Kasumi-1 (cell line): ENCODE measurements around the gene ITPR1.

Experiments used
- DNase-seq, 2 experiments: peaks; one replicate each; lab custom pipeline; 2025; lab: John Stamatoyannopoulos, UW

Gene ITPR1

GRCh38 chr3:4720316-4721075, 227.3 kb downstream of the ITPR1 start:
- peak in 1 of 2 experiments; percentile 13 for DNase-seq

- no peak for DNase-seq
These were observed 228.4 kb downstream of the ITPR1 start for GRCh38 chr3:4721511-4721911.

GRCh38 chr3:4722103-4722502, 229.0 kb downstream of the ITPR1 start:
- DNase-seq, result peak; percentile 74 to 84

GRCh38 chr3:4724051-4724629, 231.0 kb downstream of the ITPR1 start:
- no peak for DNase-seq

- DNase-seq, result no peak
These were observed 233.4 kb downstream of the ITPR1 start for GRCh38 chr3:4726549-4726948.

- DNase-seq, result no peak
These were observed 236.2 kb downstream of the ITPR1 start for GRCh38 chr3:4729061-4729973.

- DNase-seq, result no peak
These were observed 237.6 kb downstream of the ITPR1 start for GRCh38 chr3:4730719-4731118.

- no peak for DNase-seq
These were observed 238.5 kb downstream of the ITPR1 start for GRCh38 chr3:4731543-4732111.

- DNase-seq, result no peak
These were observed 239.8 kb downstream of the ITPR1 start for GRCh38 chr3:4732925-4733324.

- DNase-seq, result no peak
These were observed 241.3 kb downstream of the ITPR1 start for GRCh38 chr3:4734454-4734853.

GRCh38 chr3:4735243-4735642, 242.1 kb downstream of the ITPR1 start:
- no peak for DNase-seq

GRCh38 chr3:4736284-4736861, 243.2 kb downstream of the ITPR1 start:
- peak; percentile 75 to 85 for DNase-seq

GRCh38 chr3:4738737-4739274, 245.7 kb downstream of the ITPR1 start:
- no peak for DNase-seq

- no peak for DNase-seq
These were observed 246.4 kb downstream of the ITPR1 start for GRCh38 chr3:4739289-4740236.

GRCh38 chr3:4740397-4741105, 247.4 kb downstream of the ITPR1 start:
- peak; percentile 30 to 31 for DNase-seq

GRCh38 chr3:4741106-4741403, 247.9 kb downstream of the ITPR1 start:
- no peak for DNase-seq

- peak; percentile 96 for DNase-seq
These were observed 248.5 kb downstream of the ITPR1 start for GRCh38 chr3:4741404-4742307.

GRCh38 chr3:4742359-4742758, 249.2 kb downstream of the ITPR1 start:
- no peak for DNase-seq

- DNase-seq, result no peak
These were observed 250.2 kb downstream of the ITPR1 start for GRCh38 chr3:4743371-4743770.
